Dedifferentiated amniotic fluid mesenchymal stem cell (primary cell): ENCODE results near the gene CD300LG.
"Not testable (repeated sequence)": the region's sequence is repeated elsewhere in the genome, so short reads cannot be mapped to it uniquely, and the experiment has no call there.

Experiments
- DNase-seq: peaks from one replicate; pipeline ENCODE4 v3.0.0-alpha.2; 2016; ENCODE audit errors: extremely low spot score

CD300LG gene, protein sequence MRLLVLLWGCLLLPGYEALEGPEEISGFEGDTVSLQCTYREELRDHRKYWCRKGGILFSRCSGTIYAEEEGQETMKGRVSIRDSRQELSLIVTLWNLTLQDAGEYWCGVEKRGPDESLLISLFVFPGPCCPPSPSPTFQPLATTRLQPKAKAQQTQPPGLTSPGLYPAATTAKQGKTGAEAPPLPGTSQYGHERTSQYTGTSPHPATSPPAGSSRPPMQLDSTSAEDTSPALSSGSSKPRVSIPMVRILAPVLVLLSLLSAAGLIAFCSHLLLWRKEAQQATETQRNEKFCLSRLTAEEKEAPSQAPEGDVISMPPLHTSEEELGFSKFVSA

DNA sequence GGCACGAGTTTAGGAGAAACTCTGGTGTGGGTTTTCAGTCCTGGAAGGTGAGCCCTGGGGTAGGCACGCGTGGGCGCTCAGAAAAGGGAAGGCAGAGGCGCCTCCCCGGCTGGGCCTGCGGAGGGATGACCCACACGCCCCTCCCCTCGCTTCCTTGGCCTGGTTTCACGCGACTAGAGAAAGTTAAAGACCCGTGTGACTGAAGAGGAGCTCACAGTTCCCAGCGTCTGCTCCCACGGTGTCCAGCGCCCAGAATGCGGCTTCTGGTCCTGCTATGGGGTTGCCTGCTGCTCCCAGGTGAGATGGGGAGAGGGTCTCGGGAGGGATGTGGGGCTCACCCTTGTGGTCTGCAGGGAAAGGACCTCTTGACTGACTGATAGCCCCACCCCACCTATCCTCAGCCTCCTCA lies at the start of gene CD300LG:
Gene CD300LG, plus strand, starts transcription at position 214 of the 409 bp plus-strand sequence. Its CDS starts 41 bp downstream, at position 255.
- no peak for DNase-seq

- not testable (repeated sequence) for DNase-seq
These were observed 49.0 kb upstream of the CD300LG start for GRCh38 chr17:43798024-43798423.

- DNase-seq, result no peak
These were observed 47.9 kb upstream of the CD300LG start for GRCh38 chr17:43799047-43799446.

- no peak for DNase-seq
These were observed 46.2 kb upstream of the CD300LG start for GRCh38 chr17:43800736-43801135.

DNA sequence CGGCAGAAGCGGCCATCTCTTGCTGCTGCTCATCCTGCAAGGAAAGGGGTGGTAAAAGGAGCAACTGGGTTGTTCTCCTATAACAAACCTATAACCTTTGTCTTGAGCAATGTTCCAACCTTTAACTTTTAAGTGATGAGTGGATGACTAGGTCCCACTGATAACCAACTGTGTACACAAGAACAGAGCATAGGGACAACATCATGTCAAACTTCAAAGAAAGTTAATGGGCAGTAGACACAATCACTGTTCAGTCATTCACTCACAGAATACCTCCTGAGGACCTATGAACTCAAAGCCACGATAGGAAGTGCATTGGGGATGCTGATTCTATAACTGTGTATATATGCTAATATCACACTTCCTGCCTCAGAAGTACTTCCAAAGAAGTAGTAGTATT lies 45.1 kb upstream of the CD300LG start:
- no peak for DNase-seq

- DNase-seq, result no peak
These were observed 43.2 kb upstream of the CD300LG start for GRCh38 chr17:43803758-43804157.

GRCh38 chr17:43805117-43805516 lies 41.9 kb upstream of the CD300LG start:
- DNase-seq, result no peak

GRCh38 chr17:43808076-43808475 lies 38.9 kb upstream of the CD300LG start:
- DNase-seq, result no peak

- DNase-seq, result no peak
These were observed 37.9 kb upstream of the CD300LG start for GRCh38 chr17:43809121-43809520.

GRCh38 chr17:43810226-43810715 lies 36.7 kb upstream of the CD300LG start:
- no peak for DNase-seq

- DNase-seq, result no peak
These were observed 36.2 kb upstream of the CD300LG start for GRCh38 chr17:43810823-43811222.

DNA sequence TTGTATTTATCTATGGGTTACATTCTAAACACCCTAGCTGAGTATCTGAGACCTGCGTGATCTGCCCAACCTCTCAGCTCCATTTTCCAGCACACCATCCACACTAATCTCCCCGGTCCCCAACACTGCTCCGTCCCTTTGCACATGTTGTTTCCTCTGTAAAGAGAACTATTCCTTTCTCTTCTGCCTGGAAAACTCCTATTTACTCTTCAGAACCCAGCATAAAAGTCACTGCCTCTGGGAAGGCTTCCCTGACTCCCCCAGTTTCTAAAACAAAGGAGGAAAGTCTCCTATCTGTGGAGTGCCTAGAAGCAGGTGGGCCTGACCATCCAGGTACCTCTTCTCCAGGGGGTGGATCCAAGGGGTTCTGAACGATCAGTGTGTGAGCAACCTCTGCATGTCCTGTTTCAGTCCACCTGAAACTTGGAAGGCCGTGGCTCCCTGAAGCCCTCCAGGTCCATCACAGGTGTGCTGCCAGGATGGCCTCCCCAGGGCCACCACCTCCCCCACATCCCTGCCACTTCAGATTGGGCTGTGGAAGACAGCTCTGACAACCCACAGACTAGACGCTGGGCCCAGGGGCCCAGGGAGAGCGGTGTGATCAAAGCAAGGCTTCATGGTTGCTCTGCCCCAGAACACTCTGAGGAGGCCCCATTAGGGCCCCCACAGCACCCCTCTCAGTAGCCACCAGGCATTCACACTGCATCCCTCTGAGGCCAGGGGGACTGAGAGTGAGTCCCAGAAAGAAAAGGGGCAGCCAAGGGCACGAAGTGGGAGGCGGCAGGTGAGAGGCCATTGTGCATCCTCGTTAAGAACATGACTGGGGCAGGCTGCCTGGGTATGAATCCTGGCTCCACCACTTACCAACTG lies 34.3 kb upstream of the CD300LG start:
- no peak for DNase-seq

- no peak for DNase-seq
These were observed 33.6 kb upstream of the CD300LG start for GRCh38 chr17:43813386-43813785.

GRCh38 chr17:43814026-43814425 lies 33.0 kb upstream of the CD300LG start:
- DNase-seq, result no peak

DNA sequence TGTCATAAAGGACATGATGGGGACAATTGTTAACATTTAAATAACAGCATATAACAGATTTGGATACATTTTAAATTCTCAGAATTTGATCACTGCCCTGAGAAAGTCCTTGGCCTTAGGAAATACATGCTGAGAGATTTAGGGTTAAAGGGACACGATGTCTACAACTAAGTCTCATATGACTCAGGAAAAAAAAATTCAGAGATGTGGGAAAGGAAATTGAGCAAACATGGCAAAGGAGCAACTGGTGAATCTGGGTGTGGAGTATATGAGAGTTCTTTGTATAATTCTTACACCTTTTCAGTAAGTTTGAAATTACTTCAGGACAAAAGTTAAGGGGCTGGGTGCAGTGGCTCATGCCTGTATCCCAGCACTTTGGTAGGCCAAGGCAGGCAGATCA lies 32.3 kb upstream of the CD300LG start:
- DNase-seq, result peak; percentile 46

GRCh38 chr17:43816336-43817320 lies 30.3 kb upstream of the CD300LG start:
- no peak for DNase-seq

DNA sequence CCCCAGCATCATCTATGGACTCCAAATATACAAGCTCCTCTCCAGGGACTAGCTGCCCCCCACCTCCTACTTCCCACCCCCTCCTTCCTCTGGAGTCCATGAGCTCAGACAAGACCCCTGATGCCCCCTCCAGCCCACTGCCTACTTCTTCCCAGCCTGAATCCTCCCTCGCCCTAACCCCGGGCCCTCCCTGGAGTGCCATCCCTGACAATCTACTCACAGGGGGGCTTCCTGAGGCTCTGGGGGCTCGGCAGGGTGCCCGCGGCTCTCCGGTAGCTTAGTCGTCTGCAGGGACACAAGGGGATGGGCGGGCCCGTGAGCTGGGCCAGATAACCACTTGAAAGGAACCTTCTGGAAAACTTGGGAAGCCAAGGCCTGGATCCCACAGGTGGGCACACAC lies 29.1 kb upstream of the CD300LG start:
- no peak for DNase-seq

DNA sequence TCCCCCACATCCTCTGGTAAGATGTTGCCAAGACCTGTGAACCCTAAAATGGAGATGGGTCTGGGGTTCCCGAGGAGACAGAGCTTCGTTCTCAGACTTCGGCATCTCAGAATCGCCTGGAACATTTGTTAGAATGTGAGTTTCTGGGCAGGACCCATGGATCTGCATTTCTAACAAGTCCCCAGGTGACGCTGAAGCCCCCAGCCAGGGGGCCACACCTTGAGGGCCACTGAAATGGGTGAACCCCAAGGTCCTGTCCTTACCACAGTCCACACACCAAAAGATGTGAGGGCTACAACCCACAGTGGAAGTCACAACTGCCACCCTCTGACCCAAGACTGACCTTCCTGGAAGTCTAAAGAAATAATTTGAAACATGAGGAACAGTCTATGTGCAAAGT lies 28.0 kb upstream of the CD300LG start:
- no peak for DNase-seq

DNA sequence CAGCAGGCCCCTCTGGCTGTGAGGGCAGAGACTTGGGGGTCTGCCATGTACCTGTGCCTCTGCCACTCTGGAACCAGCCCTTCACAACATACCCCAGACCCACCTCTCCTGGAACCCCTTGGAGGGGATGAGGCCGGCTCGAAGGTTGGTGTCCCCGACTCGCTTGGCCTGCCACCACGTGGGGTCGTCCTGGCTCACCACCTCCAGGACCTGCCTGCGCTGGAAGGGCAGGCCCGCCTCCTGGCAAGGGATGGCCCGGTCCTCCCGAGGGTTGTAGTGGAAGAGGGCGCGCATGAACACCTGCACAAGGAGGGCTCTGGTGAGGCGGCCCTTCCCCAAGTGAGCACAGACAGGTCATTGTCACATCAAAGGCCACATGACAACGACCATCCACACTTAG lies 26.2 kb upstream of the CD300LG start:
- no peak for DNase-seq

GRCh38 chr17:43822570-43823190 lies 24.3 kb upstream of the CD300LG start:
- no peak for DNase-seq
